GM12892 (cell line): ENCODE measurements around the gene EGFR.

Experiments used
- DNase-seq: peaks from one replicate; pipeline ENCODE4 v3.0.0; 2011; ENCODE audit not compliant: insufficient read length
- FAIRE-seq: peaks from 2 replicates; lab custom pipeline; 2011; peaks lifted over from hg19 to GRCh38; lab: Jason Lieb, UNC
- POLR2A ChIP-seq: IDR thresholded peaks from 2 replicates; pipeline ENCODE4 v1.6.1; 2011; ENCODE audit warnings: low read depth, low read length, control low read depth
- POLR2AphosphoS5 ChIP-seq: IDR thresholded peaks from 2 replicates; pipeline ENCODE4 v1.6.1; 2011; ENCODE audit warnings: low read depth, low read length, control low read depth
- TAF1 ChIP-seq: IDR thresholded peaks from 2 replicates; pipeline ENCODE4 v1.6.1; 2011; ENCODE audit warnings: low read depth, mild to moderate bottlenecking, control low read depth, low read length, borderline replicate concordance

The EGFR gene

GRCh38 chr7:55251911-55252310 lies 233.1 kb downstream of the EGFR start:
- FAIRE-seq (no peak), DNase-seq (no peak)
- TF ChIP-seq POLR2AphosphoS5, result no peak
- no peak for TF ChIP-seq POLR2A
- TF ChIP-seq TAF1, result no peak

GRCh38 chr7:55252386-55252785 lies 233.6 kb downstream of the EGFR start:
- FAIRE-seq (no peak), DNase-seq (no peak)
- TF ChIP-seq POLR2AphosphoS5 (no peak), POLR2A (no peak), TAF1 (no peak)

DNA sequence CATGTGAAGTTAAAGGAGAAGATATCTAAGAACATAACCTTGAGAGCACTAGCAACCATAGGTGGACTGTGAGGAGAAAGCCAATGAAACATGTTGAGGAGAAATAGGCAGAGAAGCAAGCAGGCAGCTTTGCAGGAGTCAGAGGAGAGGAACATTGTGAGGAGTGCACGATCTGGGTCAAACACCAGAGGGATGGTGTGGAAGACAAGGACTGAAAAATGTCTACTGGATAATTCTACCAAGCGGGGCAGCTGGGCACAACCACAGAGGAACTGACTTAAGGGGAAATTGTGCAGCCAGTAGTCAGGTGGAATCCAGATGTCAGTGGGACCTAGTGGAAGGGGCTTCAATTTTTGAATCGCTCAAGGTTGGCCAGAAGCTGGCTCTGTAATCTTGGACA lies 234.4 kb downstream of the EGFR start:
- no peak for TF ChIP-seq TAF1
- no peak for TF ChIP-seq POLR2AphosphoS5
- no peak for TF ChIP-seq POLR2A
- no peak for FAIRE-seq
- no peak for DNase-seq

GRCh38 chr7:55254242-55254595 lies 235.4 kb downstream of the EGFR start:
- TF ChIP-seq POLR2AphosphoS5 (no peak), POLR2A (no peak), TAF1 (no peak)
- no peak for DNase-seq
- FAIRE-seq, result no peak

DNA sequence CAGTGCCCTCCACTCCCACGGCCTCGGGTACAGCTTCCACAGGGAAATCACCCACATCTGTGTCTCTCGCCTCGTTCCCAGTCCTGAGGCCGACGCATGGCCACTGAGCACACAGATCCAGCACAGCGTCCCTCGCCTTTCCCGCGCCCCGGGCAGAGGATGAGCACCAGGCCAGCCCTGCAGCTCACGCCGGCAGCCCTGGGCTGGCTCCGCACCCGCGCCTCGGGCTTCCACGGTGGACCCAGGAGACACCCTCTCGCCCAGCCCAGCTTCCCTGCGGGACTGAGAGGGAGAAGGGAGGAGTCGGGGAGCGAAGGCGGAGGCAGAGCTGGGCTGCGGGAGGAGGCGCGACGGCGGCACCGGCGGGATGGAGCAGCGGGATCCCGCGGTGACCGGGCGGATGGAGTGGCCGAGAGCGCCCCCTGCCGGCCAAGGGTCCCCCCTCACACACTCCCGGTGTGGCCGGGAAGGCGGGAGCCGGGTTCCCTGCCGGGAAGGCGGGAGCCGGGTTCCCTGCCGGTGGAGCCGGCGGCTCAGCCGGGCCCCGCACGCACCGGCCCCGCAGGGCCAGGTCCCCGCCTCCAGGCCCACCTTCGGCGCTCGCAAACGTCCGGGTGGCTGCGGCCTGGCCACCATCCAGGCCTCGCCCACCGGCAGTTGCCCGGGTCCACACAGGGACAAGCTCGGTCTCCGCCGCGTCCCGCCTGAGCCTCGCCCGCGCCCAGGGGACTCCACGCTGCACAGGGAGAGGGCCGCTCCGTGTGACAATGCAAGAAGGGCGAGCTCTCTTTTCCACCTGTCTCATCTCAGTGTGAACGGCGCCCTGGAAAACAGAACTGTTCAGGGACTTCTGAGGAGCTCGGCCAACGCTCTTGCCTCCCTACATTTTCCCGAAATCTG lies 236.0 kb downstream of the EGFR start:
- peak; percentile 84 for FAIRE-seq
- TF ChIP-seq POLR2AphosphoS5 (no peak), POLR2A (no peak), TAF1 (no peak)
- DNase-seq, result peak; percentile 80

DNA sequence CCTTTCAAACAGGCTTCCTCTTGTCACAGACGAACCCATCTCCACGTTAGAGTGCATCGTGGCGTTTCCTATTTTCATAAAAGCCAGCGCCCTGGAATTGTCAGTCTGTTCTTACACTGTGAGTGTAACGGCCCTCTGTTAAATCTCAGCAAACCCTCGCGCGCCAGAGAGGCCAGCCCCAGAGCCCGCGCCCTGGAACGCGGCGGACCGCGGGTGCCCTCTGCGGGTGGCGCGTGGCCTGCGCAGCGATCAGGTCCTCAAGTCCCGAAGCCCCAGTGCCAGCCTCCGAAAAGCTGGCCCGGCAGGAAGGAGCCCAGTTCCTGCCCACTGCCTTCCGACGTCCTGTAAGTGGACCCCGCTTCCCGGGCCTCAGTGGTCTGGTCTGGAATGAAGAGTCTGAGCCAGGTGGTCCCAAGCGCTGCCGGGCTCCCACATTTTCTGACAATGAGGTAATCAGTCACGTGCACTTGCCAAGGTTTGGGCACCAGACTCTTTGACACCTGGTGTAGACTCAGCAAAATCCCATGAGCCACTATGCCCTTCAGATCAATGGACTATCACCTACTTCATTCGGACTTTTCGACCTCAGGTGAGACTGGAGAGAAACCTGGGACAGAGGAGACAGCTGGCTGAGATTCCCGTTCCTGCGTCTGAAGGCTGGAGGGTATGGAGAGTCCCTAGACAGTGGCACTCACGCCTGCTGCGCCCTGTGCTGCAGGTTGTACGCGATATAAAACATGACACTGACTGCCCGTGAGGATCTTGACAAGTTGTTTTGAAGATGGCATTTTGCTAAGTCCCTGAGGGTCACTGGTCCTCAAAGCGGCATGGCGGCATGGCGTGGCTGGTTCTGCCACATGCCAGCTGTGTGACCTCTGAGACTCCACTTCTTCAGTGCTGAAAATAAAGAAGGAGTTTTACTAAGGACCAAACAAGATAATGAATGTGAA lies 237.0 kb downstream of the EGFR start:
- TF ChIP-seq POLR2A (no peak), TAF1 (no peak), POLR2AphosphoS5 (no peak)
- DNase-seq (peak; percentile 73), FAIRE-seq (peak; percentile 90)

DNA sequence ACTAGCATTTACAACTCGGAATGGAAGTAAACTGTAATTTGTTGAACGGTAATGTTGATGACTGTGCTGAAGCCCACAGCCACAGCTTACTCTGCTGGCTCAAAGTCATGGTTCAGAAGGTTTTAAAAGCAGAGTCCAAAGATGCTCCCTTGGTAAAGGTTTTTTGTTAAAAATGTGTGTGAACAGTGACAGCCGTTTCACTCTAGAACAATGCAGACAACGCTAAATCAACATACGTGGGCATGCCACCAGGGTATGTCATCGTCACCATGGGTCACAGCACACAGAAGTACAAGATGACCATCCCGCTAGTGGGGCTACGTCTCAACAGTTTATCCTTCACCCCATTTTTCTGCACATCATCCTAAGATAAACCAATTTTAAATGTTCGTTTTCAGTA lies 239.8 kb downstream of the EGFR start:
- DNase-seq, result no peak
- FAIRE-seq, result no peak
- TF ChIP-seq POLR2A, result no peak
- TF ChIP-seq TAF1, result no peak
- TF ChIP-seq POLR2AphosphoS5, result no peak

DNA sequence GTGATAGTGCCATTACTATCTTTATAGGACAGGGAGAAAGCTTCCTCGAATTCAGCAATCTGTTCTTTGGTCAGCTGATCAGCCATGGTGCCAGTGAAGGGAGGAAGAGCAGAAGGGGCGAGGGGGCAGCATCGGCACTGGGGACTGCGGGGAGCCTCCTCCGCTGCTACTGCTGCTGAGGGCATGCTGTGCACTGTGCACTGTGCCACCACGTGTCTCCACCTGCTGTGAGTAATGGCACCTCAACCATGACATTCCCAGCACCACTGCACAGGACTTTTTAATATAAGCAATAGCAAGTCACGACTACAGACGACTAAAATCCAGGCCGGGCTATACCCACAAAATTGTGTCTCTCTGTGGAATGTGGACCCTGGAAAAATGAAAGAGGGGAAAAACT lies 241.4 kb downstream of the EGFR start:
- DNase-seq (no peak), FAIRE-seq (no peak)
- TF ChIP-seq TAF1 (no peak), POLR2AphosphoS5 (no peak), POLR2A (no peak)

GRCh38 chr7:55260676-55261385 lies 242.0 kb downstream of the EGFR start:
- no peak for TF ChIP-seq POLR2A
- TF ChIP-seq TAF1, result no peak
- no peak for TF ChIP-seq POLR2AphosphoS5
- FAIRE-seq (no peak), DNase-seq (no peak)
